Measurements from ENCODE around the gene RAPH1.

GRCh38 chr2:203510256-203510940, 24.7 kb downstream of the RAPH1 start:
- no peak for TF ChIP-seq EZH2phosphoT487 (IDR thresholded peaks at IDR 0.05; ENCODE audit: borderline replicate concordance, low read length)
- TF ChIP-seq CTCF (conservative IDR thresholded peaks at IDR 0.05; ENCODE audit: low read depth, low read length): no peak
